Stimulated activated CD8-positive, alpha-beta memory T cell treated with anti-CD3 and anti-CD28 coated beads, Interleukin-15, amount 100 ng/mL, for 4 hours (primary cell): Measurements from ENCODE around the gene LEMD2.
"Not testable (repeated sequence)": the region's sequence is repeated elsewhere in the genome, so short reads cannot be mapped to it uniquely, and the experiment has no call there.

Source experiments
- DNase-seq, 2 donors: peaks; one replicate each; pipeline ENCODE4 v3.0.0-alpha.2; 2020; ENCODE audit warnings: low read depth in 2 of 2

The LEMD2 gene

DNA sequence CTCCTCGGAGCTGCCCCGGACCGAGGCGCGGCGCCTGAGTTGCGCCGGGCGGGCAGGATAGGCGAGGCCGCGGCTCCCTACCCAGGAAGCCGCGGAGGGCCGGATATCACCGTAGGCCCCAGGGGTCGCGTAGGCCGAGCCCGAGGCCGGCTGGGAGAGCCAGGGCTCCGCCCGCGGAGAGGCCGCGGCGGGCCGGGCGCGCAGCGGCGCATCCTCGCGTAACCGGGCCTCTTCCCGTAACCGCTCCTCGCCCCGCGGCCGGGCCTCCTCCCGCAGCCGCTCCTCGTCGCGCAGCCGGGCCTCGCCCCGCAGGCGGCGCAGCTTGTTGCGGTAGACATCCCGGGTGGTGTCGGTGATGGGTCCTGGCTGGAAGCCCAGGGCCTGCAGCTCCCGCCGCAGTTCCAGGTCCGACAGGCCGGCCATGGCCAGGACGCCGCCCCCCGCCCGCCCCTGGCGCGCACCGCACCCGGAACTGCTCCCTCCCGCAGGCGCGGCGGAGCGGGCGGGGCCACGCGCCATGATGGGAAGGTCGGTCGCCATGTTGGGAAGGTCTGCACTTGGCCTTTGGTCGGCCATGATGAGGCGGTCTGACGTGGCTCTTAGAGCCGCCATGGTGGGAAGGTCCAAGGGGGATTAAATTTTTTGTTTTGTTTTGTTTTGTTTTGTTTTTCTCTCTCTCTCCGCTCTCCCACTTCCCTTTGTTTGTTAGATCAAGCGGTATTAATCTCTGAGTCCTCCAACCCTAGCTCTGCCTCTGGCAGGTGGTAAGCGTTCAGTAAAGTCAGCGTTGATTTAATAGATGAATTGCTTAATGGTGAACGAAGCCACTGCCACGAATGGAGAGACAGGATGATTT lies at the start of gene LEMD2:
Gene LEMD2 (minus strand): TSS at position 437 of the 856 bp plus-strand sequence. CDS start 14 bp downstream, at position 423.
- peak; percentile 83 to 85 for DNase-seq

- DNase-seq = no peak
Measured at GRCh38 chr6:33837971-33838665, 49.2 kb upstream of the LEMD2 start.

DNA sequence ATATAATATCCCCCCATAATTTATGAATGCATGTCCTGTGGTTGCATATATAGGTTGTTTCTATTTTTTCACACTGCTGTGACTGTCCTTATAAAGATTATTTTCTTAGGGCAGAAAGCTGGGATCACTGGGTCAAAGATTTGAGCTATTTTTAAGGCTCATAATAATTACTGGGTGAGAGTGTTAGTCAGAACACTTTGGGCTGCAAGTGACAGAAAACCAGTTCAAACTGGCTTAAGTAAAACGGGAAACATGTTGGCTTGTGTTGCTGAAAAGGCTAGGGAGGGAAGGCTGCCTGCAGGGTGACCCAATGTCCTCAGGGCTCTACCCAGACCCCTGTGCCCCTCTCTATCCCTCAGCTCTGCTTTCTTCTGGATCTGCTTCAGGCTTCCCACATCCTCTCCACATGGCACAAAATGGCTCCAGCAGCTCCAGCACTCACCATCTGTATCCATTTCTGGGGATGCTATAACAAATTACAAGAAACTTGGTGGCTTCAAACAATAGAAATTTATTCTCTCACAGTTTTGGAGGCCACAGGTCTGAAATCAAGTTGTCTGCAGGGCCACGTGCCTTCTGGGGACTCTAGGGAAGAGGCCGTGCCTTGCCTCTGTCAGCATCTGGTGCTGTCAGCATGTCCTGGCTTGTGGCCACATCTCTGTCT lies 48.0 kb upstream of the LEMD2 start:
- no peak for DNase-seq

- no peak for DNase-seq
Measured at GRCh38 chr6:33834401-33835392, 45.8 kb upstream of the LEMD2 start.

DNA sequence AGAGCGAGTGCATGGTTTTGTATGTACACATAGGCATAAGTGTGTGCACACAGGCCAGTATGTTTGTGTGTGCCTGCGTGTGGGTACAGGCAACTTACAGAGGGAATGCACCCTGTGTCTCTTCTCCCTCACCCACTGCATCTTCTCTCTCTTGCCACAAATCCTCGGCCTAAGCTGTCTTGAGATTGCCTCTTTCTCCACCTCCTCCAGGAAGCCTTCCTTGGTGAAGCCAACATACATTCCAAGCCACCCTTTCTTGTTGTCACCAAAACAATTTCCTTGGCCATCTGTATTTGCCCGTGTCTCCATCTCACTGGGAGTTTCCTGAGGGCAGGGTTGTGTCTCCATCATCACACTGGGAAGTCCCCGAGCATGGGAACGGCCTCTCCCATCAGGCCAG lies 44.7 kb upstream of the LEMD2 start:
- DNase-seq = no peak

GRCh38 chr6:33832831-33833230 lies 43.9 kb upstream of the LEMD2 start:
- not testable (repeated sequence) for DNase-seq

DNA sequence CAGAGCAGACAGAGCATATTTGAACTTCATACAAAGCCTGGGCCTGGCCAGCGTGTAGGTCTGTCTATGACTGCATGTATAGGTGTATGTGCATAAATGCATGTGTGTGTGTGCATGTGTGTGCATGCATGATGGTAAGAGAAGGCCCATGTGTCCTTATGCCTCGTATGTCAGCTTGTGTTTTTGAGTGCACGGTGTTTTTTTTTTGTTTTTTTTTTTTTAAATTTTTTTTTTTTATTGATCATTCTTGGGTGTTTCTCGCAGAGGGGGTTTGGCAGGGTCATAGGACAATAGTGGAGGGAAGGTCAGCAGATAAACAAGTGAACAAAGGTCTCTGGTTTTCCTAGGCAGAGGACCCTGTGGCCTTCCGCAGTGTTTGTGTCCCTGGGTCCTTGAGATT lies 42.8 kb upstream of the LEMD2 start:
- DNase-seq = not testable (repeated sequence)

GRCh38 chr6:33830635-33831240 lies 41.8 kb upstream of the LEMD2 start:
- no peak for DNase-seq

GRCh38 chr6:33828764-33829731 lies 40.1 kb upstream of the LEMD2 start:
- DNase-seq = no peak

- no peak for DNase-seq
Measured at GRCh38 chr6:33828452-33828763, 39.5 kb upstream of the LEMD2 start.

DNA sequence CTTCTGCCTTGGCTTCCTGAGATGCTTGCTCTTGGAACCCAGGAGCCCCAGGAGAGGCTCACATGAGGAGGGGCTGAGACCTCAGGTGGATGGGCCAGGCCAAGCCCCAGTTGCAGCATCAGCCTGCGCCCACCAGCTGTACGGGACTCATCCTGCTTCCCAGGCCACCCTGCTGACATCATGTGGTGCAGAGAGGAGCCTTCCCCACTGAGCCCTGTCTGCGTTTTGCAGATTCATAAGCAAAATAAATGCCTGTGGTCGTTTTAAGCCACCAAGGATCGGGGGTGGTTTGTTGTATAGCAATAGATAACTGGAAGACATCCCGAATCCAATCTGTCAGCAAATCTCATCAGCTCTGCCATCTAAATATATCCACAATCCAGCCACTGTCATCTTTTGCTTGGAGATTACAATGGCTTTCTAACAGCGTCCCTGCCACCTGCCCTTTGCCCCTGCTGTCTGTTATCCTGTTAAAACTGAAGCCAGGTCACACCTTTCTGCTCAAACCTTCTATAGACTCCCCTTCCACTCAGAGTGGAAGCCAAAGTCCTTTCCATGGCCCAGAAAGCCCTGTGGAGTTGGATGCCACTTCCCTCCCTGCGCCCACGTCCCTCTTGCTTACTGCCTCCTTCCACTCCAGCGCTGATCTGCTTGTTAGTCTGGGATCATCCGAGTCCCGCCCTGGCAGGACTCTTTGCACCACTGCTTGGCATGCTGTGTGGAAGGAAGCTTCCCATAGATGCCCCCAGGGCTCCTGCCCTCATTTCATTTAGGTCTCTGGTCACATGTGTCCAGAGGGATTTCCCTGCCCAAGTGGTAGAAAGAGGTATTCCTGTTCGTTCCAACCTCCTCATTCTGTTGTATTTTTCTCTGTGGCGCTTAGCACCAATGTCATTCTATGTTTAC lies 38.9 kb upstream of the LEMD2 start:
- DNase-seq = no peak

DNA sequence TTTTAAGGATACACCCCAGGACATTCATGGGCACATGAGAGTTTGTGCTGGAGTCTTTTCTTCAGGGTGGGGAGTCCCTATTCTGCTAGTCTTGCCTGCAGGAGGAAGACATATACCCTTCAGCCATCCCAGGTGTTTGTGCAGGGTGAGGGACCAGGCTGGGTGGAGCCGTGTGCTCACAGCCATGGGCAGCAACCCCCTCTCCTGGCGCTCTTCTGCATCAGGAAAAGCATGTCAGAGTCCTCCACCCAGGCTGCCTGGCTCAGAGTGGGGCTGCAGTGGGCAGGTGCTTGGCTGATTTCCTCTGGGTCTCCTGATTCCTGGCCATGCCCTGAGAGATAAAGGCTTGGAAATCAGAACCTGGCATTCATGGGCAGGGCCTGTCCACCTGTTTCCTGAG lies 37.6 kb upstream of the LEMD2 start:
- no peak for DNase-seq

DNA sequence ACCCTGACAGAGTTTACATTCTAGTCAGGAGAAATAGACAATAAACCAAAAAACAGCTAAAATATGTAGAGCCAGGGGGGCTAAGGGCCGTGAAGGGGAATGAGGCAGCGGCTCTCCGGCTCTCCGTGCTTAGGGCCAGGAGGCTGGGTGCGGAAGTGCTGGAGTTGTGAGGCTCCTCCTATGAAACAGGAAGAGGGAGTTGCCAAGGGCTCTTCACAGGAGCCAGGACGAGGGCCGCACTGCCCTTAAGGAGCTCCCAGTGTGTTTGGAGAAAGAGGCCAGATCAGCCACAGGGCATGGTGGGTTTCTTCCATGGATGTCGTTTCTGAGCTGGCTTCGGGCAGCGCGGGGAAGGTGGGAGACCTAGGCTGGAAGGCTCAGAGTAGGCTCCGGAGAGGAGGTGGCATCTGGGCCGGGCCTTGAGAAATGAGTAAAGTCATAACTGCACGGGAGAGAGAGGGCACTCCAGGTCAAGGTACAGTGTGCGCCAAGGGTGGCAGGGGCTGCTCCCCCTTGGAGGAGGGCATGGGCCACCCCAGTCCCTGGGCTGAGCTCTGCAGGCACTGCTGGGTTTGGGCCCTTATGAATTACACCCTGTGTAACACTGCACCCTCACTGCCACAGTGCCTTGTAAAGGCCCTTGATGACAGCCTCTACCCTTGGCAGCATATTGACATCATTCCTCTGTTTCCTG lies 35.7 kb upstream of the LEMD2 start:
- DNase-seq = no peak

- no peak for DNase-seq
Measured at GRCh38 chr6:33823806-33824205, 34.9 kb upstream of the LEMD2 start.

- no peak for DNase-seq
Measured at GRCh38 chr6:33822575-33823395, 33.9 kb upstream of the LEMD2 start.

DNA sequence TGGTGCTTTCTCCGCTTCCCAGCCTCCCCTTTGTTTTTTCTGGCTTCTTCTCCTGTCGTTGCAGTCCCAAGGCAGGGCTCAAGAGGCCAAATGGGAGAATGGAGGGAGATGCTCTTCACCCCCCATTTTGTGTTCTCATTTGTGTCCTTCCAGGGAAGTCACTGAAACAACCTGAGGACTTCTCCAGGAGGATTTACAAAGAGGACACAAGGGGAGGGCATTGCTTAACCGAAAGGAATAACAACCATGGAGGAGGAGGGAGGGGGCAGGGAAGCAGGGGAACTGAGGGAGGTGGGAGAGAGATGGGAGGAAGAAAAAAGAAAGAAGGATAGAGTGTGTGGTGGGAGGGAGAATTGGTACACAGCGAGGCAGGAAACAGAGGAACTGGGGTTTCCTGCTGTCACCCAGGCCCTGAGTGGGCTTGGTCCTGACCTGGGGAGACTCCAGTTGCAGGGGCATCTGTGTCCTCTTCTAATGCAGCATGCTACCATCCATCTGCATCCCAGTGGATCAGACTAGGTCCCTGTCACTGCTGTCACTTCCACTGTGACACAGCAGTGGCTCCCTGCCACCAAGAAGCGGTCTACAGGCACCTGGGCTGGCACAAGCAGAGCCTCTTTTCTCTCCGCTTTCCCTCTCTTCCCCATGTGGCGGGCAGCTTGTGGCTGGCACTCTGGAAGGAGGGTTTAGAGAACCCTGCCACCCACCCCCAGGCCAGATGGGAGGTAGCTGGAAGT lies 32.0 kb upstream of the LEMD2 start:
- no peak for DNase-seq

DNA sequence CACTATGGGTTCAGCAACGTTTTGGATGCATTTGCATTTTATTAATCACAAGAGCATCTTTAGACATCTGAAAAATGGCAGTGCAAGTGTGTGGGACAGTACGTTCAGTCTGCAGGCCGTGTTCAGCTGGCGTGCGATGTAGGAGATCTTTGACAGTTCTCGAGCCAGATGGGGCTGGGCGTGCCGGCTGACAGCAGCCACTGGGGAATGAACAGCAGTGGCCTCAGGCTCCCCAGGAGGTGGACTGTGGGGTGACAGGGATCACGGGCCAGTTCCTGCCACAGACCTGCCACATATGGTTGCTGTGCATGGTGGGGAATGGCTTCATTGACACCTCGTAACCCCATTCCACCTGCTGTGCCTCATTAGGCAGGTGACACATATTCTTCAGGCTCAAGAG lies 31.3 kb upstream of the LEMD2 start:
- DNase-seq = no peak
